GM23248 (cell line): Measurements from ENCODE around the gene LAMA2. TPM values are rescaled to one million over a fixed set of nuclear protein-coding genes. Genes with fewer than 3 reads are reported as not detected.
A peak's percentile ranks its signal among the peaks of the same experiment; 100 is the strongest.

ENCODE experiments used
- DNase-seq: peaks from one replicate; pipeline ENCODE4 v3.0.0-alpha.2; 2015
- H2AFZ ChIP-seq: fragments of 200-600 bp; sonication (generic); 2 replicates; pipeline ENCODE4 v1.6.1; 2016; ENCODE audit warnings: antibody characterized with exemption
- H3F3A ChIP-seq: fragments of 200-600 bp; sonication (generic); 2 replicates; pipeline ENCODE4 v1.6.1; 2016; ENCODE audit warnings: mild to moderate bottlenecking, antibody characterized with exemption, mixed run types; ENCODE audit not compliant: insufficient read depth
- H3K27ac ChIP-seq: fragments of 200-600 bp; sonication (generic); 2 replicates; pipeline ENCODE4 v1.5.1; 2016; ENCODE audit warnings: mild to moderate bottlenecking
- H3K27me3 ChIP-seq: fragments of 200-600 bp; sonication (generic); replicated peaks from 2 replicates; pipeline ENCODE4 v1.6.1; 2016; ENCODE audit warnings: mild to moderate bottlenecking; ENCODE audit not compliant: insufficient read depth
- H3K36me3 ChIP-seq: fragments of 200-600 bp; sonication (generic); 2 replicates; pipeline ENCODE4 v1.6.1; 2016; ENCODE audit warnings: low read depth, mild to moderate bottlenecking
- H3K4me1 ChIP-seq: fragments of 200-600 bp; sonication (generic); 2 replicates; pipeline ENCODE4 v1.6.1; 2016; ENCODE audit warnings: mild to moderate bottlenecking; ENCODE audit not compliant: insufficient read depth
- H3K4me2 ChIP-seq: fragments of 200-600 bp; sonication (generic); one replicate; pipeline ENCODE4 v1.6.1; 2016; ENCODE audit warnings: mild to moderate bottlenecking; ENCODE audit not compliant: unreplicated experiment
- H3K4me3 ChIP-seq: fragments of 200-600 bp; sonication (generic); 2 replicates; pipeline ENCODE4 v1.5.1; 2016; ENCODE audit warnings: mild to moderate bottlenecking
- H3K79me2 ChIP-seq: fragments of 200-600 bp; sonication (generic); 2 replicates; pipeline ENCODE4 v1.6.1; 2016; ENCODE audit warnings: mild to moderate bottlenecking; ENCODE audit not compliant: insufficient read depth
- H3K9ac ChIP-seq: fragments of 200-600 bp; sonication (generic); 2 replicates; pipeline ENCODE4 v1.6.1; 2016; ENCODE audit warnings: mild to moderate bottlenecking
- H3K9me2 ChIP-seq: fragments of 200-600 bp; sonication (generic); 2 replicates; pipeline ENCODE4 v1.6.1; 2016; ENCODE audit warnings: mixed run types, mild to moderate bottlenecking, moderate library complexity; ENCODE audit not compliant: insufficient read depth
- H3K9me3 ChIP-seq: fragments of 200-600 bp; sonication (generic); one replicate; pipeline ENCODE4 v1.6.1; 2017; ENCODE audit warnings: low read depth
- H4K20me1 ChIP-seq: fragments of 200-600 bp; sonication (generic); 2 replicates; pipeline ENCODE4 v1.6.0; 2016; ENCODE audit not compliant: insufficient read depth
- EZH2 ChIP-seq: fragments of 200-600 bp; sonication (generic); IDR thresholded peaks from 2 replicates; pipeline ENCODE4 v1.6.1; 2018; ENCODE audit warnings: antibody characterized with exemption, mild to moderate bottlenecking; ENCODE audit not compliant: insufficient read depth, poor library complexity, severe bottlenecking
- EZH2phosphoT487 ChIP-seq: fragments of 200-600 bp; sonication (generic); IDR thresholded peaks from 2 replicates; pipeline ENCODE4 v1.6.1; 2018; ENCODE audit warnings: antibody characterized with exemption, moderate library complexity, mild to moderate bottlenecking, low read depth; ENCODE audit not compliant: insufficient read depth
- WGBS, 2 experiments: methylation state at CpG; one replicate each; pipeline ENCODE4 v1.1.6; 2015 to 2017; ENCODE audit warnings: low lambda C conversion rate in 2 of 2, low coverage in 1 of 2; ENCODE audit errors: missing lambda C conversion rate in 2 of 2; 5-methylcytosine and 5-hydroxymethylcytosine counted together
- in situ Hi-C: fragments of 300-500 bp; cut with MboI; formaldehyde crosslinking; loops from 2 replicates; pipeline ENCODE4 v1.15.0; 2020
- polyA plus RNA-seq: library from polyadenylated mRNA; unstranded; fragments of >200 nt; fragmentation: Nextera tagmentation; extraction: Ambion mirVana; gene quantifications from 2 replicates; pipeline ENCODE4 v1.2.1, GENCODE V29; 2016
- total RNA-seq: library from RNA; depleted of rRNA; stranded (reverse); fragments of >200 nt; shearing (Covaris generic); gene quantifications from 2 replicates; pipeline ENCODE4 v1.2.3, GENCODE V29; 2014

Gene LAMA2
- total and polyA plus RNA-seq, 2 experiments from 2014 or later: 8.3 to 31.1 TPM

- H3K9ac ChIP-seq: no peak overlapping the region
- H4K20me1 ChIP-seq: no peaks in the 10 kb centered on the region
- H3K79me2 ChIP-seq: no peaks in the 10 kb centered on the region
- H2AFZ ChIP-seq: no peak overlapping the region
- no peaks in the 10 kb centered on the region for H3K27me3 ChIP-seq
- in situ Hi-C loops: no loop called here
- no peak for TF ChIP-seq EZH2
- no peak for TF ChIP-seq EZH2phosphoT487
- H3K4me1 ChIP-seq: peaks cover 21% of the 10 kb centered on the region
- 62 to 68% methylated on average over 1 of the region's 1 CpG for WGBS, 2 experiments
- no peak overlapping the region for H3K4me2 ChIP-seq
- no peak overlapping the region for H3K4me3 ChIP-seq
- H3K9me3 ChIP-seq: no peaks in the 10 kb centered on the region
- H3K36me3 ChIP-seq: no peaks in the 10 kb centered on the region
- no peak overlapping the region for H3K27ac ChIP-seq
- peaks cover 27% of the 10 kb centered on the region for H3F3A ChIP-seq
- no peaks in the 10 kb centered on the region for H3K9me2 ChIP-seq
- DNase-seq: no peak
Observed at GRCh38 chr6:129026601-129027000, 143.7 kb downstream of the LAMA2 start.

GRCh38 chr6:129029778-129030177, 146.8 kb downstream of the LAMA2 start:
- Histone ChIP-seq H4K20me1 (no peaks in the 10 kb centered on the region), H3K27ac (peak overlapping the region; percentile 70), H3K9ac (no peak overlapping the region), H3K27me3 (no peaks in the 10 kb centered on the region), H3K9me3 (no peaks in the 10 kb centered on the region), H3K36me3 (no peaks in the 10 kb centered on the region), H3K4me1 (peaks cover 32% of the 10 kb centered on the region), H3K4me2 (peak overlapping the region; percentile 39), H3K4me3 (no peak overlapping the region), H3K9me2 (no peaks in the 10 kb centered on the region), H3F3A (peaks cover 31% of the 10 kb centered on the region), H3K79me2 (no peaks in the 10 kb centered on the region), H2AFZ (no peak overlapping the region)
- in situ Hi-C loops: no loop called here
- WGBS, 2 experiments: 96 to 100% methylated on average over 2 of the region's 2 CpGs
- TF ChIP-seq EZH2phosphoT487 (no peak), EZH2 (no peak)
- peak; percentile 42 for DNase-seq

- Histone ChIP-seq H3K9me2 (no peaks in the 10 kb centered on the region), H3K27me3 (no peaks in the 10 kb centered on the region), H3K36me3 (no peaks in the 10 kb centered on the region), H3K79me2 (no peaks in the 10 kb centered on the region), H3K4me1 (peaks cover 32% of the 10 kb centered on the region), H3K4me2 (peak overlapping the region; percentile 39), H3F3A (peaks cover 31% of the 10 kb centered on the region), H4K20me1 (no peaks in the 10 kb centered on the region), H2AFZ (no peak overlapping the region), H3K27ac (peak overlapping the region; percentile 70), H3K4me3 (no peak overlapping the region), H3K9me3 (no peaks in the 10 kb centered on the region), H3K9ac (no peak overlapping the region)
- TF ChIP-seq EZH2: no peak
- in situ Hi-C loops: no loop called here
- peak; percentile 33 for DNase-seq
- 60 to 74% methylated on average over 1 of the region's 1 CpG for WGBS, 2 experiments
Observed at GRCh38 chr6:129030215-129030614, 147.3 kb downstream of the LAMA2 start.

- H3K9me2 ChIP-seq: 0 out of 2 replicates have a peak, but pooled peaks cover 3% of the 10 kb centered on the region
- H3F3A ChIP-seq: peaks cover 31% of the 10 kb centered on the region
- no peaks in the 10 kb centered on the region for H3K9me3 ChIP-seq
- no peaks in the 10 kb centered on the region for H3K36me3 ChIP-seq
- 7 to 14% methylated on average over 1 of the region's 1 CpG for WGBS, 2 experiments
- H3K4me1 ChIP-seq: peaks cover 32% of the 10 kb centered on the region
- peak overlapping the region; percentile 39 for H3K4me2 ChIP-seq
- peak overlapping the region; percentile 23; the same call in 1 of the 2 replicates for H3K9ac ChIP-seq
- H2AFZ ChIP-seq: 0 out of 2 replicates have a peak overlapping the region, but pooled peaks have one; percentile 6
- peak overlapping the region; percentile 70 for H3K27ac ChIP-seq
- in situ Hi-C loops: no loop called here
- TF ChIP-seq EZH2 (no peak), EZH2phosphoT487 (0 out of 2 replicates have a peak, but pooled peaks have one; percentile 47)
- no peaks in the 10 kb centered on the region for H3K79me2 ChIP-seq
- H3K27me3 ChIP-seq: no peaks in the 10 kb centered on the region
- DNase-seq: peak; percentile 84
- no peak overlapping the region for H3K4me3 ChIP-seq
- H4K20me1 ChIP-seq: no peaks in the 10 kb centered on the region
Observed at GRCh38 chr6:129031051-129031599, 148.2 kb downstream of the LAMA2 start.
